Liver (tissue), 9 donors: Measurements from ENCODE around the gene DSCAML1. TPM values are rescaled to one million over a fixed set of nuclear protein-coding genes. Genes with fewer than 3 reads are reported as not detected.

Experiments used
- DNase-seq: peaks from one replicate; pipeline ENCODE4 v3.0.0-alpha.2; 2017; ENCODE audit warnings: low spot score
- H3K27ac ChIP-seq, 2 donors: one replicate each; pipeline ENCODE4 v1.7.0; 2013; ENCODE audit warnings: inconsistent platforms in 2 of 2, low read length in 2 of 2, control low read depth in 1 of 2, low read depth in 1 of 2, mild to moderate bottlenecking in 1 of 2
- H3K27me3 ChIP-seq, 4 donors: one replicate each; pipeline versions ENCODE4 v1.6.1 to v1.7.0; 2013; ENCODE audit warnings: low read length in 3 of 4, inconsistent platforms in 1 of 4, mild to moderate bottlenecking in 1 of 4, moderate library complexity in 1 of 4; ENCODE audit not compliant: control insufficient read depth in 4 of 4, insufficient read depth in 4 of 4
- H3K36me3 ChIP-seq, 4 donors: one replicate each; pipeline versions ENCODE4 v1.6.1 to v1.7.0; 2013; ENCODE audit warnings: low read length in 3 of 4, mild to moderate bottlenecking in 3 of 4, low read depth in 1 of 4, moderate library complexity in 1 of 4; ENCODE audit not compliant: control insufficient read depth in 4 of 4, insufficient read depth in 3 of 4
- H3K4me1 ChIP-seq, 4 donors: one replicate each; pipeline versions ENCODE4 v1.6.1 to v1.7.0; 2013; ENCODE audit warnings: low read length in 3 of 4, mild to moderate bottlenecking in 3 of 4, moderate library complexity in 1 of 4; ENCODE audit not compliant: control insufficient read depth in 4 of 4, insufficient read depth in 4 of 4
- H3K4me3 ChIP-seq, 3 donors: one replicate each; pipeline versions ENCODE4 v1.6.1 to v1.7.0; 2013; ENCODE audit warnings: low read length in 3 of 3, control low read depth in 1 of 3, low read depth in 1 of 3, mild to moderate bottlenecking in 1 of 3
- H3K9ac ChIP-seq, 2 donors: one replicate each; pipeline ENCODE4 v1.7.0; 2013; ENCODE audit warnings: low read length in 2 of 2, mild to moderate bottlenecking in 2 of 2, moderate library complexity in 2 of 2, control low read depth in 1 of 2, low read depth in 1 of 2
- H3K9me3 ChIP-seq, 4 donors: one replicate each; pipeline versions ENCODE4 v1.6.1 to v1.7.0; 2013; ENCODE audit warnings: low read length in 3 of 4; ENCODE audit not compliant: control insufficient read depth in 4 of 4
- FOXA1 ChIP-seq: IDR thresholded peaks from 2 replicates; pipeline ENCODE4 v1.6.1; 2016; ENCODE audit warnings: antibody characterized with exemption
- HNF4A ChIP-seq, 2 donors: conservative IDR thresholded peaks; 2 replicates each; pipeline ENCODE4 v1.6.1; 2016; ENCODE audit warnings: antibody characterized with exemption in 2 of 2, mild to moderate bottlenecking in 2 of 2
- RAD21 ChIP-seq, 2 donors: IDR thresholded peaks; 2 replicates each; pipeline ENCODE4 v1.6.1; 2016; ENCODE audit warnings: antibody characterized with exemption in 2 of 2, mild to moderate bottlenecking in 2 of 2
- RXRA ChIP-seq, 2 donors: IDR thresholded peaks; 2 replicates each; pipeline ENCODE4 v1.6.1; 2017 to 2018; ENCODE audit warnings: antibody characterized with exemption in 2 of 2, mild to moderate bottlenecking in 1 of 2
- TAF1 ChIP-seq: conservative IDR thresholded peaks from 2 replicates; pipeline ENCODE4 v1.6.1; 2016; ENCODE audit warnings: antibody characterized with exemption, mild to moderate bottlenecking
- YY1 ChIP-seq: IDR thresholded peaks from 2 replicates; pipeline ENCODE4 v1.6.1; 2016; ENCODE audit warnings: antibody characterized with exemption, mild to moderate bottlenecking
- WGBS: extraction: QIAGEN DNeasy Blood & Tissue Kit; methylation state at CpG from one replicate; pipeline ENCODE4 v1.1.7; 2013; 5-methylcytosine and 5-hydroxymethylcytosine counted together
- polyA plus RNA-seq, 2 donors: library from polyadenylated mRNA; stranded (reverse) in 1 of 2; unstranded in 1 of 2; fragments of 200-250 nt in 1 of 2; fragments of >200 nt in 1 of 2; fragmentation: Nextera tagmentation in 1 of 2; extraction: Ambion mirVana in 1 of 2; gene quantifications; one replicate each; pipeline versions ENCODE4 v1.2.1 to v1.2.3, GENCODE V29; 2013 to 2015
- total RNA-seq, 2 donors: library from RNA; depleted of rRNA; stranded (reverse); fragments of >200 nt; gene quantifications; one replicate each; pipeline ENCODE4 v1.2.3, GENCODE V29; 2014
- TF ChIP-seq, protein P1 (sequence below): IDR thresholded peaks from 2 replicates; pipeline ENCODE4 v1.6.1; 2016; ENCODE audit warnings: antibody characterized with exemption
- TF ChIP-seq, protein P2 (sequence below): fragments of 150-350 bp; IDR thresholded peaks from 2 replicates; pipeline ENCODE4 v1.5.1; 2017; ENCODE audit warnings: improper control_type of control experiment, low read depth, low read length; ENCODE audit not compliant: missing input control
- TF ChIP-seq, protein P3 (sequence below): IDR thresholded peaks from 2 replicates; pipeline ENCODE4 v1.6.1; 2016; ENCODE audit warnings: antibody characterized with exemption, mild to moderate bottlenecking
- TF ChIP-seq, protein P4 (sequence below): IDR thresholded peaks from 2 replicates; pipeline ENCODE4 v1.6.1; 2016; ENCODE audit warnings: antibody characterized with exemption
- donor health status: healthy.
- donor health status: healthy.
- donor health status: healthy.
- donor health status: healthy.
- donor health status: healthy.

The DSCAML1 gene
- total and polyA plus RNA-seq, 4 donors: 0.07 to 0.42 (median 0.20) TPM

DNA sequence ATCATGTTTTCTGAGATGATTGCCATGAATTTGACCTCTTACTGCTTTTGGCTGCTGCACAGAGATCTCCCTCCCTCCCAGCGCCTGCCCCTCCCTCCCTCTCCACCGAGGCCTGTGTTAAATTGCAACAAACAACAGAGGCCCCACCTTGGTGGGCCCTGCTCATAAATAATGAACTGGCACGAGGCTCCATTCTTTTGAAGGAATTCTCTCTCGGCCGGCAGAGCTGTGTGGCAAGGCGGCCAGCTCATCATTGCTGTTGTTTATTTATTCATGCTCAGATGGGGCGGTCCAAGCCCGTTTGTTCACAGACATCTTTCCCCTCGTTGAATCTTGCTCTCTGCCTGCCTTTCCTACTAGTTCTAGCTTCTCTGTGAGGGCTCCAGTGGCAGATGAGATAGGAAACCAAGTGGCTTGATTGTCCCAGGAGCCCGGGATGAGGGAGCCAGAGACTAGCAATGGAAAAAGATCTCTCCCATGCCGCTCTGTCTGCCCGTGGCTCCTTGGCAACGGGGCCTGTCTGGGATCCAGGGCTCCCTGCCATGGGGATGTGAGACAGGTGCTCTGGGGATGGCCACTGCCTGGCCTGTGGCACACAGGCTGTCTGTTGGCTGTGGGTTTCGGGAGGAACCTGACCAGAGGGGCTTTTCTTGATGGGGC lies 192.6 kb downstream of the DSCAML1 start:
- no peak for DNase-seq
- WGBS: 70% methylated on average over 14 of the region's 14 CpGs
- no peak for TF ChIP-seq HNF4A (conservative IDR thresholded peaks at IDR 0.05)
- TF ChIP-seq, protein P1, sequence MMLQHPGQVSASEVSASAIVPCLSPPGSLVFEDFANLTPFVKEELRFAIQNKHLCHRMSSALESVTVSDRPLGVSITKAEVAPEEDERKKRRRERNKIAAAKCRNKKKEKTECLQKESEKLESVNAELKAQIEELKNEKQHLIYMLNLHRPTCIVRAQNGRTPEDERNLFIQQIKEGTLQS: no peak
- H3K9ac ChIP-seq: no peak overlapping the region
- no peak overlapping the region for H3K27ac ChIP-seq
- no peaks in the 10 kb centered on the region for H3K9me3 ChIP-seq
- no peak overlapping the region for H3K4me3 ChIP-seq
- no peaks in the 10 kb centered on the region for H3K27me3 ChIP-seq
- no peaks in the 10 kb centered on the region for H3K36me3 ChIP-seq
- no peaks in the 10 kb centered on the region for H3K4me1 ChIP-seq

DNA sequence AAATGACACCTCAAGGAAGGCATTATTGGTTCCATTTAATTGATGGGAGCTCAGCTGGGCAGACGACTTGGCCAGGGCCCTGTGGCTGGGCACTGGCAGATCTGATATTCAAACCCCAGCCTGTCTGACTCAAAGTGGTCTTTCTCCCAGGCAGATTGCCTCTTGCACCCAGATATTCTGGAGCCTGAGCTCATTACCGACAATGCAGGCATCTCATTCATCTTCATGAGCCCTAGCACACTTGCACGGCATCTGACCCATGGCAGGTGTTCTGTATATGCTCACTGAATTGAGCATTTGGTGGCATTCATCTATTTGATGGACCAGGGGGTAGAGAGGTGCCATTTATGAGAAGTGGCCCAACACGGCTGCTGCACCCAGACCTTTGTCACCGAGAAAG lies 193.1 kb downstream of the DSCAML1 start:
- H3K4me3 ChIP-seq: no peak overlapping the region
- 88% methylated on average over 5 of the region's 5 CpGs for WGBS
- no peaks in the 10 kb centered on the region for H3K4me1 ChIP-seq
- no peaks in the 10 kb centered on the region for H3K36me3 ChIP-seq
- TF ChIP-seq TAF1: no peak
- TF ChIP-seq, protein P2, sequence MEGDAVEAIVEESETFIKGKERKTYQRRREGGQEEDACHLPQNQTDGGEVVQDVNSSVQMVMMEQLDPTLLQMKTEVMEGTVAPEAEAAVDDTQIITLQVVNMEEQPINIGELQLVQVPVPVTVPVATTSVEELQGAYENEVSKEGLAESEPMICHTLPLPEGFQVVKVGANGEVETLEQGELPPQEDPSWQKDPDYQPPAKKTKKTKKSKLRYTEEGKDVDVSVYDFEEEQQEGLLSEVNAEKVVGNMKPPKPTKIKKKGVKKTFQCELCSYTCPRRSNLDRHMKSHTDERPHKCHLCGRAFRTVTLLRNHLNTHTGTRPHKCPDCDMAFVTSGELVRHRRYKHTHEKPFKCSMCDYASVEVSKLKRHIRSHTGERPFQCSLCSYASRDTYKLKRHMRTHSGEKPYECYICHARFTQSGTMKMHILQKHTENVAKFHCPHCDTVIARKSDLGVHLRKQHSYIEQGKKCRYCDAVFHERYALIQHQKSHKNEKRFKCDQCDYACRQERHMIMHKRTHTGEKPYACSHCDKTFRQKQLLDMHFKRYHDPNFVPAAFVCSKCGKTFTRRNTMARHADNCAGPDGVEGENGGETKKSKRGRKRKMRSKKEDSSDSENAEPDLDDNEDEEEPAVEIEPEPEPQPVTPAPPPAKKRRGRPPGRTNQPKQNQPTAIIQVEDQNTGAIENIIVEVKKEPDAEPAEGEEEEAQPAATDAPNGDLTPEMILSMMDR: no peak
- H3K9ac ChIP-seq: no peak overlapping the region
- no peaks in the 10 kb centered on the region for H3K27me3 ChIP-seq
- H3K27ac ChIP-seq: no peak overlapping the region
- DNase-seq: no peak
- H3K9me3 ChIP-seq: no peaks in the 10 kb centered on the region

DNA sequence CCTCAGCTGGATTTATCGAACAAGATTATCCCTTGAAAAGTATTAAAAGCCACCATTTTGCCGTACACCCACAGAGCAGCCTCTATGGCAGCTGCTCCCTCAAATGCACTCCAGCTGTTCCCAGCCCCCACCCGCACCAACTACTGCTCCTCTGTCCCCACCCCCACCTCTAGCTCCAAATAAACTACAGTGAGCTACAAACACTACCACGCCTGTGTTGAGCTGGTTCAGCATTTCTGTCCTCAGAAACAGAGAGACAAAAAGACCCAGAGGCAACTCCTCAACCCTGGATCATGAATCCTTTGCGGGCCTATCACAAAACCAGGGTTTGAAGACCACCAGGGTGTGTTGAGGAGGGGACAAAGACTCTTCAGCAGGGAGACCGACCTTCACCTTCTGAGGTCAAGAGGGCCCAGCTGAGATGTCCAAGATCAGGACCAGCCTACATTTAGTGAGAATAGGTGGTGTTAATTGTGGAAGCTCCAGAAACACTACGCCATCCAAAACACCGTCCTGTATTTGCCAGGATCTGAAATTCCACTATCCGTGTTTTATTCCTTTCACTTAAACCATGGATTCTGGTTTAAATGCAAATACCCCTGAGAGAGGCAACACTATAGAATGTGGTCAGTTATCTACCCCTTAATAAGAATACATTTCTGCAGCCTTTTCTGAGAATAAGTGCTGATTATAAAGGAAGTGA lies 195.9 kb downstream of the DSCAML1 start:
- H3K4me1 ChIP-seq: no peaks in the 10 kb centered on the region
- no peak overlapping the region for H3K4me3 ChIP-seq
- no peak overlapping the region for H3K27ac ChIP-seq
- TF ChIP-seq RXRA (IDR thresholded peaks at IDR 0.05): no peak
- no peak for DNase-seq
- H3K27me3 ChIP-seq: no peaks in the 10 kb centered on the region
- no peaks in the 10 kb centered on the region for H3K9me3 ChIP-seq
- no peak overlapping the region for H3K9ac ChIP-seq
- 86% methylated on average over 9 of the region's 9 CpGs for WGBS
- no peaks in the 10 kb centered on the region for H3K36me3 ChIP-seq

DNA sequence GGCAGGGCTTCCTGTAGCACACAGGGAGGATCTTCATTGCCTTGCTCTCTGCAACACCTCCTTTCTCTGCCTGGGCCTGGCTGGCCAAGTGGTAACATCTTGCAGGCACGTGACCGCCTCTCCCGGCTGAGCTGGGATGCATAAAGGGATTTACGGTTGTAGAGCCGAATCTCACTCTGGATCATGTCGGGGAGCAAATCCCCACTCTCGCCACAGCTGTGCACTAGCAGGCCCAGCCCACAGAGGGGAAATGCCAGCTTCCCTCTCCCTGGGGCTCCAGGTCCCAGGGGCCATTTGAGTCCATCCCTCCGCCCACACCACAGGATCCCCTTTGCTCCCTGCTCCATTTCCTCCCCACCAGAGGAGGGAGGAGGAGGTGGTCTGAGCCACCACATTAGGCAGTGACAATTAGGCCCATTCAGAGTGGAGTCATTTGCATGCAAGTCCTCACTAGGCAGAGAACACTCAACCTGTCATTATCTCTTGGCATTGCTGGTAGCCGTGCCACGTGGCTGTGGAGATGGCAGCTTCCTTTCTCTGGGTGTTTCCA lies 196.7 kb downstream of the DSCAML1 start:
- DNase-seq: no peak
- Histone ChIP-seq H3K4me3 (no peak overlapping the region), H3K4me1 (no peaks in the 10 kb centered on the region), H3K27ac (no peak overlapping the region), H3K27me3 (no peaks in the 10 kb centered on the region), H3K9me3 (no peaks in the 10 kb centered on the region), H3K9ac (no peak overlapping the region), H3K36me3 (no peaks in the 10 kb centered on the region)
- 69% methylated on average over 10 of the region's 10 CpGs for WGBS
- no peak for TF ChIP-seq HNF4A (conservative IDR thresholded peaks at IDR 0.05)
- no peak for TF ChIP-seq FOXA1
- no peak for TF ChIP-seq YY1
- TF ChIP-seq, protein P3, sequence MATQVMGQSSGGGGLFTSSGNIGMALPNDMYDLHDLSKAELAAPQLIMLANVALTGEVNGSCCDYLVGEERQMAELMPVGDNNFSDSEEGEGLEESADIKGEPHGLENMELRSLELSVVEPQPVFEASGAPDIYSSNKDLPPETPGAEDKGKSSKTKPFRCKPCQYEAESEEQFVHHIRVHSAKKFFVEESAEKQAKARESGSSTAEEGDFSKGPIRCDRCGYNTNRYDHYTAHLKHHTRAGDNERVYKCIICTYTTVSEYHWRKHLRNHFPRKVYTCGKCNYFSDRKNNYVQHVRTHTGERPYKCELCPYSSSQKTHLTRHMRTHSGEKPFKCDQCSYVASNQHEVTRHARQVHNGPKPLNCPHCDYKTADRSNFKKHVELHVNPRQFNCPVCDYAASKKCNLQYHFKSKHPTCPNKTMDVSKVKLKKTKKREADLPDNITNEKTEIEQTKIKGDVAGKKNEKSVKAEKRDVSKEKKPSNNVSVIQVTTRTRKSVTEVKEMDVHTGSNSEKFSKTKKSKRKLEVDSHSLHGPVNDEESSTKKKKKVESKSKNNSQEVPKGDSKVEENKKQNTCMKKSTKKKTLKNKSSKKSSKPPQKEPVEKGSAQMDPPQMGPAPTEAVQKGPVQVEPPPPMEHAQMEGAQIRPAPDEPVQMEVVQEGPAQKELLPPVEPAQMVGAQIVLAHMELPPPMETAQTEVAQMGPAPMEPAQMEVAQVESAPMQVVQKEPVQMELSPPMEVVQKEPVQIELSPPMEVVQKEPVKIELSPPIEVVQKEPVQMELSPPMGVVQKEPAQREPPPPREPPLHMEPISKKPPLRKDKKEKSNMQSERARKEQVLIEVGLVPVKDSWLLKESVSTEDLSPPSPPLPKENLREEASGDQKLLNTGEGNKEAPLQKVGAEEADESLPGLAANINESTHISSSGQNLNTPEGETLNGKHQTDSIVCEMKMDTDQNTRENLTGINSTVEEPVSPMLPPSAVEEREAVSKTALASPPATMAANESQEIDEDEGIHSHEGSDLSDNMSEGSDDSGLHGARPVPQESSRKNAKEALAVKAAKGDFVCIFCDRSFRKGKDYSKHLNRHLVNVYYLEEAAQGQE: no peak
- TF ChIP-seq RAD21 (IDR thresholded peaks at IDR 0.05): no peak
- TF ChIP-seq, protein P2: no peak
- TF ChIP-seq, protein P4, sequence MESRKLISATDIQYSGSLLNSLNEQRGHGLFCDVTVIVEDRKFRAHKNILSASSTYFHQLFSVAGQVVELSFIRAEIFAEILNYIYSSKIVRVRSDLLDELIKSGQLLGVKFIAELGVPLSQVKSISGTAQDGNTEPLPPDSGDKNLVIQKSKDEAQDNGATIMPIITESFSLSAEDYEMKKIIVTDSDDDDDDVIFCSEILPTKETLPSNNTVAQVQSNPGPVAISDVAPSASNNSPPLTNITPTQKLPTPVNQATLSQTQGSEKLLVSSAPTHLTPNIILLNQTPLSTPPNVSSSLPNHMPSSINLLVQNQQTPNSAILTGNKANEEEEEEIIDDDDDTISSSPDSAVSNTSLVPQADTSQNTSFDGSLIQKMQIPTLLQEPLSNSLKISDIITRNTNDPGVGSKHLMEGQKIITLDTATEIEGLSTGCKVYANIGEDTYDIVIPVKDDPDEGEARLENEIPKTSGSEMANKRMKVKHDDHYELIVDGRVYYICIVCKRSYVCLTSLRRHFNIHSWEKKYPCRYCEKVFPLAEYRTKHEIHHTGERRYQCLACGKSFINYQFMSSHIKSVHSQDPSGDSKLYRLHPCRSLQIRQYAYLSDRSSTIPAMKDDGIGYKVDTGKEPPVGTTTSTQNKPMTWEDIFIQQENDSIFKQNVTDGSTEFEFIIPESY: no peak
- TF ChIP-seq TAF1: no peak
